ENCODE results near the gene SHE. TPM values are rescaled to one million over a fixed set of nuclear protein-coding genes. Genes with fewer than 3 reads are reported as not detected.

The SHE gene
- 1 to 10 TPM; 4.0 to 8.0 (median 6.1) TPM for total RNA-seq

GRCh38 chr1:154502066-154502743 lies at the start of gene SHE, which contains the start of gene TDRD10:
TSS of gene SHE (minus strand) at chr1:154502412. CDS start at chr1:154502026, 386 bp downstream.
TSS of gene TDRD10 (plus strand) at chr1:154502219. CDS start at chr1:154506904, 4,685 bp downstream.
- 5% methylated on average over 41 of the region's 90 CpGs; no CpG with 5 or more reads in 1 of the 2 donors for WGBS, 2 donors
- intact Hi-C loops (cut with DNase I; ENCODE audit: low total_unique reads) = no loop called here

GRCh38 chr1:154551474-154551873 lies 49.3 kb upstream of the SHE start:
- no peak for DNase-seq (ENCODE audit: low spot score in 2 of 2)
- intact Hi-C loops (cut with DNase I; ENCODE audit: low total_unique reads) = no loop called here
- TF ChIP-seq, protein P1, sequence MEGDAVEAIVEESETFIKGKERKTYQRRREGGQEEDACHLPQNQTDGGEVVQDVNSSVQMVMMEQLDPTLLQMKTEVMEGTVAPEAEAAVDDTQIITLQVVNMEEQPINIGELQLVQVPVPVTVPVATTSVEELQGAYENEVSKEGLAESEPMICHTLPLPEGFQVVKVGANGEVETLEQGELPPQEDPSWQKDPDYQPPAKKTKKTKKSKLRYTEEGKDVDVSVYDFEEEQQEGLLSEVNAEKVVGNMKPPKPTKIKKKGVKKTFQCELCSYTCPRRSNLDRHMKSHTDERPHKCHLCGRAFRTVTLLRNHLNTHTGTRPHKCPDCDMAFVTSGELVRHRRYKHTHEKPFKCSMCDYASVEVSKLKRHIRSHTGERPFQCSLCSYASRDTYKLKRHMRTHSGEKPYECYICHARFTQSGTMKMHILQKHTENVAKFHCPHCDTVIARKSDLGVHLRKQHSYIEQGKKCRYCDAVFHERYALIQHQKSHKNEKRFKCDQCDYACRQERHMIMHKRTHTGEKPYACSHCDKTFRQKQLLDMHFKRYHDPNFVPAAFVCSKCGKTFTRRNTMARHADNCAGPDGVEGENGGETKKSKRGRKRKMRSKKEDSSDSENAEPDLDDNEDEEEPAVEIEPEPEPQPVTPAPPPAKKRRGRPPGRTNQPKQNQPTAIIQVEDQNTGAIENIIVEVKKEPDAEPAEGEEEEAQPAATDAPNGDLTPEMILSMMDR (IDR thresholded peaks at IDR 0.05) = no peak
- no peak for TF ChIP-seq POLR2A (IDR thresholded peaks at IDR 0.05)
- WGBS, 2 donors = 68 to 71% methylated on average over 4 of the region's 4 CpGs
- no peak overlapping the region for H3K4me3 ChIP-seq (ENCODE audit: low read depth, poor library complexity, severe bottlenecking)

More at GRCh38 chr1:154502066-154502743, at the start of gene SHE, which contains the start of gene TDRD10:
- peak in 1 of 2 donors; percentile 89 for DNase-seq (ENCODE audit: low spot score in 2 of 2)
- TF ChIP-seq, protein P1 (IDR thresholded peaks at IDR 0.05) = no peak
- TF ChIP-seq POLR2A (IDR thresholded peaks at IDR 0.05) = no peak
- H3K4me3 ChIP-seq (ENCODE audit: low read depth, poor library complexity, severe bottlenecking) = peak within 1 kb of the TSS; percentile 27

DNA sequence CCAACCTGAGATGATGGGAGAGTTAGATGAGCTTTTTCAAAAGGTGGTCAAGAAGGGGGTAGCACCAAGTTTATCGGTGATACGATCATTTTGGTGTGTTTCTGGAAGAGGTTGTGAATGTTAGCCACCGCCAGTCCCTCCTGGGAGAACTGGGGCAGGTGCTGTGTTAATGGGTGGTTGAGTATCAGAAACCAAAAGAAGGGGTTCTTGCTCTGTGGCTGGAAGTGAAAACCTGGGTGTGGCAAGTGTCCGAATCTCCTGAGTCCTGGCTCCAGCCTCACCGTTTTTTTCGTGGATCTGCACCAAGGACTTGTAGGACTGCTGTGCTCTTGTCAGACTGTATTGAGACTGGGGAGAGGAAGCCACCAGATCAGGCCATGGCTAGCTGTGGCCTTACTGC lies 48.4 kb upstream of the SHE start:
- WGBS, 2 donors = 67 to 73% methylated on average over 6 of the region's 6 CpGs
- no peak for DNase-seq (ENCODE audit: low spot score in 2 of 2)
- H3K4me3 ChIP-seq (ENCODE audit: low read depth, poor library complexity, severe bottlenecking) = no peak overlapping the region
- TF ChIP-seq, protein P1 (IDR thresholded peaks at IDR 0.05) = no peak
- no peak for TF ChIP-seq POLR2A (IDR thresholded peaks at IDR 0.05)
- intact Hi-C loops (cut with DNase I; ENCODE audit: low total_unique reads) = no loop called here

- DNase-seq (ENCODE audit: low spot score in 2 of 2) = no peak
These were observed 47.9 kb upstream of the SHE start for GRCh38 chr1:154550070-154550469.

GRCh38 chr1:154549202-154549770 lies 47.1 kb upstream of the SHE start:
- intact Hi-C loops (cut with DNase I; ENCODE audit: low total_unique reads) = no loop called here
- WGBS, 2 donors = 67 to 77% methylated on average over 3 of the region's 3 CpGs

More at GRCh38 chr1:154550070-154550469, 47.9 kb upstream of the SHE start:
- 73% methylated on average over 5 of the region's 5 CpGs for WGBS, 2 donors
- TF ChIP-seq, protein P1 (IDR thresholded peaks at IDR 0.05) = no peak
- no peak for TF ChIP-seq POLR2A (IDR thresholded peaks at IDR 0.05)
- intact Hi-C loops (cut with DNase I; ENCODE audit: low total_unique reads) = no loop called here
- H3K4me3 ChIP-seq (ENCODE audit: low read depth, poor library complexity, severe bottlenecking) = no peak overlapping the region

More at GRCh38 chr1:154549202-154549770, 47.1 kb upstream of the SHE start:
- H3K4me3 ChIP-seq (ENCODE audit: low read depth, poor library complexity, severe bottlenecking) = no peak overlapping the region
- no peak for DNase-seq (ENCODE audit: low spot score in 2 of 2)
- TF ChIP-seq, protein P1 (IDR thresholded peaks at IDR 0.05) = no peak
- no peak for TF ChIP-seq POLR2A (IDR thresholded peaks at IDR 0.05)
